ENCODE results near the gene KMT2D.

GRCh38 chr12:49088932-49089330 lies 28.3 kb upstream of the KMT2D start:
- TF ChIP-seq POLR2A (IDR thresholded peaks at IDR 0.05; ENCODE audit: extremely low read depth, insufficient read length) (no peak), CTCF (IDR thresholded peaks at IDR 0.05; ENCODE audit: low read depth, low read length) (no peak)
